Hepatocyte (in vitro differentiated cells): ENCODE measurements around the gene SNX2.

Experiments
- CTCF ChIP-seq: fragments of 200-600 bp; sonication (generic); IDR thresholded peaks from 2 replicates; pipeline ENCODE4 v1.5.1; 2016; ENCODE audit warnings: antibody characterized with exemption, mild to moderate bottlenecking; ENCODE audit not compliant: poor library complexity
- EZH2 ChIP-seq: fragments of 200-600 bp; sonication (generic); IDR thresholded peaks from 2 replicates; pipeline ENCODE4 v1.6.1; 2016; ENCODE audit warnings: antibody characterized with exemption, mild to moderate bottlenecking, borderline replicate concordance
- EZH2phosphoT487 ChIP-seq: fragments of 200-600 bp; sonication (generic); IDR thresholded peaks from one replicate; pipeline ENCODE4 v1.6.1; 2018; ENCODE audit warnings: antibody characterized with exemption, mild to moderate bottlenecking, low read depth, moderate library complexity; ENCODE audit not compliant: unreplicated experiment, severe bottlenecking

DNA sequence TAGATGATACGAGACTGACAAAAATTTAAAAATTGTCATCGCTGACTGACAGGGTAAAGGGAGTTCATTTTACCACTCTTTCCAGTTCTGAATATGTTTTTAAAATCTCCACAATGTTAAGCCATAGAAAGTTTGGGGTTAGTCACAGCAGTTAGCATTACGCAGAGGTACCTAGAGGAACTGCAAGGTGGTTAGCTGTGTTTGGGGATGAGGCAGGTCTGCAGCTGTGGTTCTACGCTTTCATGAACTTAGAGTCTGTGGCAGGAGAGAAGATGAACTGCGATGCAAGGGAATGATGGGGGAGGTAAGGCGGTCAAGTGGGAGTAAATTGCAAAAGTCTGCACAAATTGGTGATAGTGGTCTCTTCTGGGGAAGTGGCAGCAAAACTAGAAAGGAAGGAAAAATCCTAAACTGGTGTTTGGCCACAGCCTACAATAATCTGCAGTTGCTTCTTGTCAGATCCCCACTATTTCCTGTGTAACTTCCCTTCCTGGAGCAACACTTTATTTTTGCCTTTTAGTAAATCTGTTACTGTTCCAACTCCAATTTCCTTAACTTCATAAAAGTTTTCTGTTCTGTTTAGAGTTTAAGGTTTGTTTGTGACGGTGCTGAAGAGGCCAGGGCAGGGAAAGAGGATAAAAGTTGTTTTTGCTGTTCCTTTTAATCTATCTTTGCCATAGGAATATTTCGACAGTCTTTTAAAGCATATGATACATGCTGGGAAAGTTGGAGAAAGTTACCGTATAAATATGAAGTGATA is 38.6 kb upstream of the SNX2 start:
- no peak for TF ChIP-seq CTCF
- no peak for TF ChIP-seq EZH2
- TF ChIP-seq EZH2phosphoT487 = no peak
